ENCODE measurements around the gene CYP46A1.

GRCh38 chr14:99701260-99701659 is 17.2 kb downstream of the CYP46A1 start:
- TF ChIP-seq POLR2A (IDR thresholded peaks at IDR 0.05; ENCODE audit: low read length) (no peak), SREBF2 (IDR thresholded peaks at IDR 0.05) (no peak), RFX5 (IDR thresholded peaks at IDR 0.05) (no peak), RAD21 (conservative IDR thresholded peaks at IDR 0.05 in 1 of 2, IDR thresholded peaks at IDR 0.05 in 1 of 2) (no peak), EP300 (IDR thresholded peaks at IDR 0.05) (no peak), SMC3 (IDR thresholded peaks at IDR 0.05) (no peak), CTCF (IDR thresholded peaks at IDR 0.05) (no peak), MYC (IDR thresholded peaks at IDR 0.05; ENCODE audit: borderline replicate concordance, low read length) (no peak), ZNF302 (CRISPR knock-in tag; IDR thresholded peaks at IDR 0.05) (no peak), MAFK (IDR thresholded peaks at IDR 0.05; ENCODE audit: partially characterized antibody) (no peak)
